ENCODE measurements around the gene PIWIL1. TPM values are rescaled to one million over a fixed set of nuclear protein-coding genes. Genes with fewer than 3 reads are reported as not detected.

PIWIL1 gene
- total and polyA plus RNA-seq, 2 donors (not counting 1 experiment from before 2014, with no cell fraction given) = not detected

DNA sequence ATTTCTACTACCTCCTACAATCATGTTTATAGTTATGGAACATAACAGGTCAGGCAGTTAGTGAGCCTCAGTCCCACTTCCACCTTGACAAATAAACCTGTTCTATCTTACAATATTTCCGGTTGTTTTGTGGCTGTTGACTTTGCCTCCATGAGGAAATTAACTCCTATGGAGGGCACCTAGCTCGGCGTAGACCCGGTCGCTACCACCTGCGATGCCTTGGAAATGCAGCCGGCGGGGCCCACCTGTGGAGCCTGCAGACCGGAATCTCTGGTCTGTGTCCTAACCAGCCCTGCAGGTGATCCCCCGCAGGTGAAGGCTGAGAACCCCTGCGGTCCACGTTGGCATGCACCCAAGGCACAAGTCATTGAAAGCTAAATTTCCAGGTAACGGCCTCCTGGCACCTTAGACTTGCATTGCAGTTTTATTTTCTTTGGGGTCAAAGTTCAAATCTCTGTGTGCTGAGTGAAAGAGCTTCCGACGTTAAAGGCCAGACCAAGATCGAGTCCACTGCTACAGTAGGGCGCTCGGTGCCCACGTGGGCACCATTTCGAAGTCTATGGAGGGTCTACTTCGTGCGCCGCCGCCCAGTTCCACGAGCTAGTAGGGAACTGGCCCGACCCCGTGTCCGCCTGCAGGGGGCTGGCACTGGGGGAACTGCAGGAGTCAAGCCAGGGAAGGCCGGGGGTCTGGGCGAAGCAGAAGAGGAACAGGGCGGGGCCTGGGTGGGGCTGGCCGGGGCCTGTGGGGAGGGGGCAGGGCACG lies 782 bp upstream of the PIWIL1 start:
- no peak overlapping the region for H3K9ac ChIP-seq (ENCODE audit: insufficient read depth, low read length)
- no peak for DNase-seq (ENCODE audit: low read depth in 2 of 2)
- no peaks in the 10 kb centered on the region for H3K9me3 ChIP-seq (ENCODE audit: control insufficient read depth, insufficient read depth, low read depth, low read length)
- TF ChIP-seq, protein P1, sequence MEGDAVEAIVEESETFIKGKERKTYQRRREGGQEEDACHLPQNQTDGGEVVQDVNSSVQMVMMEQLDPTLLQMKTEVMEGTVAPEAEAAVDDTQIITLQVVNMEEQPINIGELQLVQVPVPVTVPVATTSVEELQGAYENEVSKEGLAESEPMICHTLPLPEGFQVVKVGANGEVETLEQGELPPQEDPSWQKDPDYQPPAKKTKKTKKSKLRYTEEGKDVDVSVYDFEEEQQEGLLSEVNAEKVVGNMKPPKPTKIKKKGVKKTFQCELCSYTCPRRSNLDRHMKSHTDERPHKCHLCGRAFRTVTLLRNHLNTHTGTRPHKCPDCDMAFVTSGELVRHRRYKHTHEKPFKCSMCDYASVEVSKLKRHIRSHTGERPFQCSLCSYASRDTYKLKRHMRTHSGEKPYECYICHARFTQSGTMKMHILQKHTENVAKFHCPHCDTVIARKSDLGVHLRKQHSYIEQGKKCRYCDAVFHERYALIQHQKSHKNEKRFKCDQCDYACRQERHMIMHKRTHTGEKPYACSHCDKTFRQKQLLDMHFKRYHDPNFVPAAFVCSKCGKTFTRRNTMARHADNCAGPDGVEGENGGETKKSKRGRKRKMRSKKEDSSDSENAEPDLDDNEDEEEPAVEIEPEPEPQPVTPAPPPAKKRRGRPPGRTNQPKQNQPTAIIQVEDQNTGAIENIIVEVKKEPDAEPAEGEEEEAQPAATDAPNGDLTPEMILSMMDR (conservative IDR thresholded peaks at IDR 0.05 in 1 of 2, IDR thresholded peaks at IDR 0.05 in 1 of 2; ENCODE audit: low read depth in 1 of 2, low read length in 2 of 2) = no peak
- no peak for TF ChIP-seq EZH2 (IDR thresholded peaks at IDR 0.05; ENCODE audit: low read length, missing control alignments)
- no peak overlapping the region for H3K4me2 ChIP-seq (ENCODE audit: extremely low read depth, insufficient read depth, low read length)
- H4K20me1 ChIP-seq (ENCODE audit: control insufficient read depth, extremely low read depth, insufficient read depth, low read length) = no peaks in the 10 kb centered on the region
- no peaks in the 10 kb centered on the region for H3K4me1 ChIP-seq (ENCODE audit: control insufficient read depth, extremely low read depth, insufficient read depth, low read length)
- H3K36me3 ChIP-seq (ENCODE audit: control insufficient read depth, insufficient read depth, low read length) = no peaks in the 10 kb centered on the region
- H3K27me3 ChIP-seq (ENCODE audit: control insufficient read depth, insufficient read depth, low read length) = no peaks in the 10 kb centered on the region
- no peaks in the 10 kb centered on the region for H3K79me2 ChIP-seq (ENCODE audit: control insufficient read depth, insufficient read depth, low read length)
- H3K4me3 ChIP-seq (replicated peaks in 1 of 4; ENCODE audit: control extremely low read depth in 1 of 4, insufficient read depth in 1 of 4, low read depth in 3 of 4, low read length in 4 of 4) = no peak overlapping the region
- H3K27ac ChIP-seq (ENCODE audit: insufficient read depth, low read length) = no peak overlapping the region
- H2AFZ ChIP-seq (ENCODE audit: low read length) = no peak overlapping the region

DNA sequence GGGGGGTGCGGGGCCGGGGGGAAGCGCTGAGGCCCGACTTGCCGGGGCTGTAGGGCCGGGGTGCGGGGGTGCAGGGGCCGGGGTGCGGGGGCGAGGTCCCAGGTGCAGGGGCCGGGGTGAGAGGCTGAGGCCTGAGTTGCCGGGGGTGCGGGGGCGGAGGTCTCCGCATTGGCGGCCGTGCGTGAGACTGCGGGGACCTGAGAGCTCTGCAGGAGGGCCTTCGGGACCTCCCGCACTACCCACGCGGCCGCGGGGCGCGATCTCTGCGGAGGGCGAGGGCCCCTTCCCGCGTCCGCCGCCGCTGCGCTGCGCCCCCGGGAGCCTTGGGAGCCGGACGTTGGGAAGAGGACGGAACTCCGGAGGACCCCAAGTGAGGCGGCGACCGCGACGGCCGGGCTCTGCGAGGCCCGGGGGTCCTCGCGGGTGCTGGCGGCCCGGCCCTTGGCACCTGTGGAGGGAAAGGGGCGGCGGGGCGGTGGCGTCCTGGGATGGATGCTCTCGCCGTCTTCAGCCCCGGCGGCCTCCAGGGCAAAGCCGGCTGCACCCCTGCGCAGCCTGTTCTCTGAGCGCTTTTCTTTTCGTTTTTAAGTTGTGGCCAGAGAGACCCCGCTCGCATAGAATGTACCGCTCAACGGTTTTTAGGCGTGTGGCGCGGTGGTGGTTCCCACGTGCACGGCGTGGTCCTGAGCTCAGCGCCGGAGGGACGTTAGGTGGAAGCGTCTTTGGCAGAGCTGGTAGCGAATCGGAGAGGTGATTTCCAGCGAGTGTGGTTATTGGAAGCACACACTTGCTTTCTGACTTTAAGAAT lies 1.3 kb downstream of the PIWIL1 start:
- Histone ChIP-seq H3K4me1 (ENCODE audit: control insufficient read depth, extremely low read depth, insufficient read depth, low read length) (no peaks in the 10 kb centered on the region), H3K36me3 (ENCODE audit: control insufficient read depth, insufficient read depth, low read length) (no peaks in the 10 kb centered on the region), H3K79me2 (ENCODE audit: control insufficient read depth, insufficient read depth, low read length) (no peaks in the 10 kb centered on the region), H2AFZ (ENCODE audit: low read length) (no peak overlapping the region), H3K9ac (ENCODE audit: insufficient read depth, low read length) (no peak overlapping the region), H4K20me1 (ENCODE audit: control insufficient read depth, extremely low read depth, insufficient read depth, low read length) (no peaks in the 10 kb centered on the region), H3K27ac (ENCODE audit: insufficient read depth, low read length) (no peak overlapping the region), H3K4me2 (ENCODE audit: extremely low read depth, insufficient read depth, low read length) (no peak overlapping the region), H3K9me3 (ENCODE audit: control insufficient read depth, insufficient read depth, low read depth, low read length) (no peaks in the 10 kb centered on the region), H3K4me3 (replicated peaks in 1 of 4; ENCODE audit: control extremely low read depth in 1 of 4, insufficient read depth in 1 of 4, low read depth in 3 of 4, low read length in 4 of 4) (no peak overlapping the region), H3K27me3 (ENCODE audit: control insufficient read depth, insufficient read depth, low read length) (no peaks in the 10 kb centered on the region)
- TF ChIP-seq, protein P1 (conservative IDR thresholded peaks at IDR 0.05 in 1 of 2, IDR thresholded peaks at IDR 0.05 in 1 of 2; ENCODE audit: low read depth in 1 of 2, low read length in 2 of 2) = no peak
- TF ChIP-seq EZH2 (IDR thresholded peaks at IDR 0.05; ENCODE audit: low read length, missing control alignments) = no peak
- no peak for DNase-seq (ENCODE audit: low read depth in 2 of 2)

DNA sequence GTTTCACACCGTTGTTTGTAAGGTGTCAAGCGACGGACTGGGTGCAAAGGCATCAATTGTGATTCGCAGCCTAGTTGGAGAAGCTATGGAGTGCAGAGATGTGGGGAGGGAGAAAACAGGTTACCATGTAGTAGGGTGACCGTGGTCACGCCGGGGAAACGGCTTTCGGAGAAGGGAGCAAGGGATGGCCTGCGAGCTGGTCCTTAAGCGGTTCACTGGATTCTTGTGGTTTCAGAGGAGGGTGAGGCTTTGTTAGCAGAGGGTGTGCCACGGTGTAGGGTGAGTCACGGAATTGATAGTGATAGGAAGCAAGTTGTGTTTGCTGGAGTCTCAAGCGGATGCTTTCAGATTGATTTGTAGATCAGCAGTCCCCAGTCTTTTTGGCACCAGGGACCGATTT lies 2.3 kb downstream of the PIWIL1 start:
- DNase-seq (ENCODE audit: low read depth in 2 of 2) = no peak

More for the DNA sequence above, 2.3 kb downstream of the PIWIL1 start:
- Histone ChIP-seq H3K79me2 (ENCODE audit: control insufficient read depth, insufficient read depth, low read length) (no peaks in the 10 kb centered on the region), H3K4me3 (replicated peaks in 1 of 4; ENCODE audit: control extremely low read depth in 1 of 4, insufficient read depth in 1 of 4, low read depth in 3 of 4, low read length in 4 of 4) (no peak overlapping the region), H3K4me2 (ENCODE audit: extremely low read depth, insufficient read depth, low read length) (no peak overlapping the region), H3K4me1 (ENCODE audit: control insufficient read depth, extremely low read depth, insufficient read depth, low read length) (no peaks in the 10 kb centered on the region), H3K9me3 (ENCODE audit: control insufficient read depth, insufficient read depth, low read depth, low read length) (no peaks in the 10 kb centered on the region), H3K27me3 (ENCODE audit: control insufficient read depth, insufficient read depth, low read length) (no peaks in the 10 kb centered on the region), H3K36me3 (ENCODE audit: control insufficient read depth, insufficient read depth, low read length) (no peaks in the 10 kb centered on the region), H3K9ac (ENCODE audit: insufficient read depth, low read length) (no peak overlapping the region), H4K20me1 (ENCODE audit: control insufficient read depth, extremely low read depth, insufficient read depth, low read length) (no peaks in the 10 kb centered on the region), H3K27ac (ENCODE audit: insufficient read depth, low read length) (no peak overlapping the region), H2AFZ (ENCODE audit: low read length) (no peak overlapping the region)
- no peak for TF ChIP-seq EZH2 (IDR thresholded peaks at IDR 0.05; ENCODE audit: low read length, missing control alignments)
- TF ChIP-seq, protein P1 (conservative IDR thresholded peaks at IDR 0.05 in 1 of 2, IDR thresholded peaks at IDR 0.05 in 1 of 2; ENCODE audit: low read depth in 1 of 2, low read length in 2 of 2) = no peak

Measured in fibroblast of lung (primary cell).